Skin of body (tissue), 2 donors: ENCODE measurements around the gene HARS2. TPM values are rescaled to one million over a fixed set of nuclear protein-coding genes. Genes with fewer than 3 reads are reported as not detected.
"Not testable (repeated sequence)": the region's sequence is repeated elsewhere in the genome, so short reads cannot be mapped to it uniquely, and the experiment has no call there.

Experiments
- DNase-seq: peaks from one replicate; lab custom pipeline; 2025; lab: John Stamatoyannopoulos, UW
- total RNA-seq: library from RNA; depleted of rRNA; stranded (reverse); fragments of >200 nt; gene quantifications from one replicate; pipeline ENCODE4 v1.2.3, GENCODE V29; 2014

Gene HARS2
- total RNA-seq, result 19.6 TPM

GRCh38 chr5:140690941-140691924 lies at the start of gene HARS2, which contains the start of gene HARS1:
TSS of gene HARS2 (plus strand) at chr5:140691455. CDS start at chr5:140691649, 194 bp downstream.
TSS of gene HARS1 (minus strand) at chr5:140691370. CDS start at chr5:140691304, 66 bp downstream.
- DNase-seq, result peak; percentile 84

- no peak for DNase-seq
These were observed 49.5 kb upstream of the HARS2 start for GRCh38 chr5:140641716-140642115.

DNA sequence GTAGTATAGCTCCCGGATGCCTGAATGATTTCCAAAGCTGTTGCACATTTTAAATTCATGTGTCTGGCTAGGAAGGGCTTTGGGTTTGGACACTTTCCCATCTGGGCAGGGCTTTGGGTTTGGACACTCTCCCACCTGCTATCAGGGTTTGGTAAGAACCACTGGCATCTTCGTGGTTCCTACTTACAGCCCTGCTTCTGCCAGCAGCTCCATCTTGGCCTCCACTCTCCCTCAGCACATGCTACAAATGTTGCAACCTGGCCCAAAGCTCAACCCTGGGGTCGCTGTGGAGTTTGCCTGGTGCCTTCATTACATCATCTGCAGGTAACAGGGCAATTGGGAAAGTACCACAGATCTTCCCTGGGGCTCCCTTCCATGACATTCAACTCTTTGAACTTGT lies 48.5 kb upstream of the HARS2 start:
- DNase-seq, result no peak

GRCh38 chr5:140647042-140647419 lies 44.2 kb upstream of the HARS2 start:
- no peak for DNase-seq

DNA sequence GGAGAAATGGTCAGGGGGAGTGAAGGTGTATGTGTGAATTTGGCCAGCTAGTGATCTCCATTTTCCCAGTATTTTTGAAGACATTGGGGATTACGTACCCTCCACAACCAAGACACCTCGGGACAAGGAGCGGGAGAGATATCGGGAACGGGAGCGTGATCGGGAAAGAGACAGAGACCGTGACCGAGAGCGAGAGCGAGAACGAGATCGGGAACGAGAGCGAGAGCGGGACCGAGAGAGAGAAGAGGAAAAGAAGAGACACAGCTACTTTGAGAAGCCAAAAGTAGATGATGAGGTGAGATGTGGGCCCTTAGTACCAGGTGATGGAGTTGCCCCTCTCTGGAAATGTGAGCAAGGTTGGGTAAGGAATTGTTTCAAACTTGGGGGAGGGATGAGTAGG lies 32.4 kb upstream of the HARS2 start:
- no peak for DNase-seq

- not testable (repeated sequence) for DNase-seq
These were observed 30.9 kb upstream of the HARS2 start for GRCh38 chr5:140660371-140660770.

- DNase-seq, result no peak
These were observed 27.3 kb upstream of the HARS2 start for GRCh38 chr5:140664030-140664358.

- peak; percentile 89 for DNase-seq
These were observed 26.7 kb upstream of the HARS2 start, which contains the start of gene WDR55 for GRCh38 chr5:140664359-140665119. TSS of gene WDR55 (plus strand) at chr5:140664904. CDS start at chr5:140664913, 9 bp downstream.

- DNase-seq, result not testable (repeated sequence)
These were observed 20.2 kb upstream of the HARS2 start for GRCh38 chr5:140671035-140671434.

DNA sequence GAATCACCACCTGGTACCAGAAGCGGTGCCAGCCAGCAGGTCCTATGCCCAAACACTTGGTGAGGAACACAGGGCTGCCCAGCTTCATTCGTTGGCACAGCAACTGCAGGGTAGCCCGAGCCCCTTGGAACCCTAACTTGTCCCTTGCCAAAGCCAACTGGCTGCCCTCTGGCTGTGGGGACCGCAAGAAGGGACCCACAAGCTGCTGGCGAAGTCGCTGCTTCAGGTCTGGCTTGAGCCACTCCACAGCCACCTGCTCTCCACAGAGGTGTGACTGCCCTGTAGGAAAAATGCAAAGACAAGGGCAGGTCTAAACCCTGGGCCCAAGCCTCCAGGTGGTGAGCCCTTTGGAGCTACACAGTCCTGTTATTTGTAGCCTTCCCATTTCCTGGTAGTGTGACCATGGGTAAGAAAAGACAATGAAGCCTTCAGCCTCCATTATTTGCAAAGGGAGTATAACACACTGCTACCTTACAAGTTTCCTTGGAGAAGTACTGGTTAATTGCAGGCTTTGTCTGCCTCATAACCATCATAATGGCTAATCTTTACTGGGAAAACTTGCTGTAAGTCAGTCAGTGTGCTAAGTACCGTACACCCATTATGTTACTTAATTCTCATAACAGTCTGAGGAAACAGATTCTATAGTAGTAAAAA lies 19.7 kb upstream of the HARS2 start:
- no peak for DNase-seq

GRCh38 chr5:140672455-140673186 lies 18.6 kb upstream of the HARS2 start:
- DNase-seq, result no peak

DNA sequence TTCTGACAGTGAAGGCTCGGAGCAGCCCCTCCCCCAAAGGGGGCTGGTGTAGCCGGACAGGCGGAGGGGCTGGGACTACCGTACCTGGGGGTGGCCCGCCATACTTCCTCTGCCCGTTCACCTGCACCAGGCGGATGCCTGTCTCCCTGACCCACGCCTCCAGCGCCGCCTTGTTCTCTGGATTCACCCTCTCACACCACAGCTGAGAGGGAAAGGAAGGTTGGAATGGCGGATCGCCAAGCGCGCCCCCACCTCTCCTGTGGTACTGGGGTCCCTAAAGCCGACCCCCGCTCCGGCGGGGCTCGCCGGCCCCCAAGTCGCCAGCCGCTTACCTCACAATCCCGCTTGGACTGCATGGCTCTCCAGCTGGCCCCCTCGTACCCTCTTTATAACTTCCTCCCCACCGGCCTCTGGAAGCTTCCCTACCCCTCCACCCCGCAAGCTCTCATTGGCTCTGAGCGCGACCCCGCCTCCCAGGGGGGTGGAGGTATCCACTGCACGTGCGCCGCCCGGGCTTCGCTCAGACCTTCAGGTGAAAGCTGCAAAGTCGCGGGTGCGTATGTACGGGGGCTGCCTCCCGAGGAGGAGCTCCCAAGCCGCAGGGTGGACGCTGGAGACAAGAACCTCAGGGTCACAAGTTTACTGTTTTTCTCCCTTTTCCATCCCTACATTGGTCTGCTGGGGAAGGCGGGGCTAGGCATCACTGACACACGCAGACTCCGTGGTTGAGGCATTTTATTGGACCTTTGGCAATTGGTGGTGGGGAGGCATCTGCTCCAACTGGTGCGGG lies 17.9 kb upstream of the HARS2 start, which contains the start of gene DND1:
Gene DND1, minus strand, starts transcription at position 390 of the 790 bp plus-strand sequence. Its CDS starts 34 bp downstream, at position 356.
- DNase-seq, result no peak

DNA sequence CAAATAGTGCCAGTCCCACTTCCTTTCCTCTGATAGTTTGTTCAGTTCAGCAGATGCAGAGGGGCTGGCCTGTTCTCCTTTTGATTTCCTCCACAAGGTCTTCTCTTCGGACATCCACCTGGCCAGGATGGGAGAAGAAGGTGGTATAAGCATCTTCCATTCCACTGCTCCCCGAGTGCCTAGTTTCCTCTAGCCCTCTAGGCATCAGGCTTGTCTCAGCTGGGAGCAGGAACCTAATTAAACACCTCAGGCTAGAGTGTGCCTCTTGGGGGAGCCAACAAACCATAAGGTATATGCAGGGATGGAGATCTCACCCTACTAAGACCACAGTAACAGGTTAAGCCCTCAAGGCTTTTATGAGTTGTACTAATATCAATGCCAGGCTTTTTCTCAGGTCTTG lies 17.0 kb upstream of the HARS2 start:
- no peak for DNase-seq

- no peak for DNase-seq
These were observed 16.6 kb upstream of the HARS2 start for GRCh38 chr5:140674629-140675028.

GRCh38 chr5:140677947-140678346 lies 13.3 kb upstream of the HARS2 start:
- no peak for DNase-seq

DNA sequence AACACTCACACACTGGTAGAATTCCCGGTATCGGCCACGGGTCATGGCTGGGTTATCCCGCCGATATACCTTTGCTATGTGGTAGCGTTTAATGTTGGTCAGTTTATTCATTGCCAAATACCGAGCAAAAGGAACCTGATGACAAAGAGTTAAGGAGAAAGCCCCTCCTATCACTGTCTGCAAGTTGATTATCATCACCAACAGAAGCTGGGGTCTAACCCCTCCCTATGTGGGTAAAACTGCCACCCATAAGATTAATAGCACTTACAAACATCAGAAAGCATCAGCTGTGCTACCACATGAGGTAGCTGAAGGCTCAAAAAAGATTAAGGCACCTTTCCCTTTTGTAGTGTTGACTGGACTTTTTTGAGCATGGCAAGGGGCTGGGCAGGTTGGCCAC lies 12.3 kb upstream of the HARS2 start:
- DNase-seq, result no peak

DNA sequence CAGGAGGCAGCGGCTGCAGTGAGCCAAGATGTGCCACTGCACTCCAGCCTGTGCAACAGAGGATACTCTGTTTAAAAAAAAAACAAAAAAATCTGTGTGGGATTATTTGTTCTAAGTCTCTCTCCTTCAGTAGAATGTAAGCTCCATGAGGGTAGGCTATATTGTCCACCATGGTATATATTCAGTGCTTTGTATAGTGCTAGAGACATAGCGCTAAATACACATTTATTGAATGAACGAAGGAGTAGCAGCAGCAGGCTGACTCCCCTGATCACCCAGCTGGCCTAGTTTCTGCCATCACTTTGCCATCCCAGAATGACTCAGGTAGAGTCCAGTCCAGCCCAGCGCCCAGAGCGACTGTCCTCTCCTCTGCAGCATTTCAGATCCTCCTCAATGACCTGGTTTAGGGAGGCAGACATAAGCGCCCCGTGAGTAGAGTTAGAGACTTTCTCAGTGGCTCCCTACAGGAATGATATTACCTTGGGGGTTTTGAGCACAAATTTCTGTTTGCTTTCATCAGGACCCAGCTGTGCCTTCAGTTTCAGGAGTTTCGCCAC lies 801 bp upstream of the HARS2 start:
- DNase-seq, result no peak

- peak; percentile 4 for DNase-seq
These were observed 3.0 kb downstream of the HARS2 start for GRCh38 chr5:140694276-140694675.

GRCh38 chr5:140696891-140697492 lies 5.7 kb downstream of the HARS2 start:
- DNase-seq, result no peak
